Esophagus muscularis mucosa (tissue), 4 donors: ENCODE results near the gene HMGA1.

Source experiments
- CTCF ChIP-seq, 3 experiments: fragments of 200-600 bp in 2 of 3; fragments of 450-650 bp in 1 of 3; sonication (generic) in 2 of 3; IDR thresholded peaks; one replicate each; pipeline ENCODE4 v1.5.1; 2017 to 2019; ENCODE audit warnings: antibody characterized with exemption in 3 of 3, mild to moderate bottlenecking in 2 of 3, moderate library complexity in 1 of 3
- EP300 ChIP-seq: sonication (generic); formaldehyde crosslinking; IDR thresholded peaks from one replicate; pipeline ENCODE4 v1.6.1; 2017; ENCODE audit warnings: antibody characterized with exemption
- POLR2A ChIP-seq: fragments of 450-650 bp; IDR thresholded peaks from one replicate; pipeline ENCODE4 v1.6.1; 2017; ENCODE audit warnings: antibody characterized with exemption, moderate library complexity, mild to moderate bottlenecking, low read depth
- POLR2AphosphoS5 ChIP-seq, 2 donors: sonication (generic); formaldehyde crosslinking; IDR thresholded peaks; one replicate each; pipeline ENCODE4 v1.6.1; 2017; ENCODE audit warnings: antibody characterized with exemption in 2 of 2

- peak in 2 of 3 experiments; percentile 99 for TF ChIP-seq CTCF (IDR thresholded peaks at IDR 0.05)
- TF ChIP-seq POLR2AphosphoS5 (IDR thresholded peaks at IDR 0.05) = peak; percentile 87 to 95
- TF ChIP-seq POLR2A = peak; percentile 75
- no peak for TF ChIP-seq EP300
Measured at GRCh38 chr6:34248727-34249468, 12.2 kb downstream of the HMGA1 start, which contains the start of gene SMIM29.
